HG02970 (cell line): ENCODE measurements around the gene SPSB4.

Source experiments
- ATAC-seq: cut with Tn5 transposase; IDR thresholded peaks from one replicate; pipeline ENCODE4 v1.9.1; 2021; ENCODE audit warnings: mild to moderate bottlenecking, moderate library complexity, moderate number of reproducible peaks; ENCODE audit not compliant: unreplicated experiment, low FRiP score

The SPSB4 gene

DNA sequence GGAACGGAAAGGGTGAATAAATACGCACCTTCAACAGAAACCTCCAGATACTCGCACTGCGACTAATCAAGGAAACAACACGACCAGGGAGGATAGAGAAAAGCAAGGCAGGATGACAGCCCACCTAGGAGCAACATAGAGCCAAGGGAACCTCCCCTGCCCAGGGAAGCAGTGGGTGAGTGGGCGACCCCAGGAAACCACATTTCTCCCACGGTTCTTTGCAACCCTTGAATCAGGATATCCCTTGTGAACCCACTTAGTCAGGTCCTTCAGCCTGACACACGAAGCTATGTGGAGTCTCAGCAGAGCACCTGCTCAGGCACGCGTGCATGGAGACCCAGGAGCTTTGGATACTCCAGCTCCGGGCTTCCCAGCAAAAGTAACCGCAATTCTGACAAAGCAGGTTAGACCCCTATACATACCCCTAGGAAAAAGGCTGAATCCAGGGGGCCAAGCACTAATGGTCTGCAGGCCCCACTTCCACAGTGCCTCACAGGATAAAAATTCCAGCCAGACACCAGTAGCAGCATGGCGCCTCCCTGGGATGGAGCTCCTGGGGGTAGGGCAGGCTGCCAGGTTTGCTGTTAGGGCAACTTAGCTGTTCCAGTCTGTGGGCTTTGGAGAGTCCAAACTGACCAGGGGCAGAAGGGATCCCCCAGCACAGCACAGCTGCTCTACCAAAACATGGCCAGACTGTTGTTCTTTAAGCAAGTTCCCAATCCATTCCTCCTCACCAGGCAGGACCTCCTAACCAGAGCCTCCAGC, 142.1 kb downstream of the SPSB4 start:
- ATAC-seq = no peak
